Stimulated activated CD4-positive, alpha-beta T cell treated with anti-CD3 and anti-CD28 coated beads, Interleukin-1b, Interleukin-23, amount 100 ng/mL, for 1 hour (primary cell): ENCODE results near the gene JAKMIP1.
A peak's percentile ranks its signal among the peaks of the same experiment; 100 is the strongest.
"Not testable (repeated sequence)": the region's sequence is repeated elsewhere in the genome, so short reads cannot be mapped to it uniquely, and the experiment has no call there.

ENCODE experiments used
- DNase-seq, 2 donors: peaks; one replicate each; pipeline ENCODE4 v3.0.0-alpha.2; 2020; ENCODE audit warnings: low read depth in 2 of 2

JAKMIP1 gene

GRCh38 chr4:6143603-6144181 lies 56.7 kb downstream of the JAKMIP1 start:
- DNase-seq, result no peak

- no peak for DNase-seq
These were observed 57.3 kb downstream of the JAKMIP1 start for GRCh38 chr4:6142935-6143602.

- DNase-seq, result no peak
These were observed 57.8 kb downstream of the JAKMIP1 start for GRCh38 chr4:6142511-6142910.

- DNase-seq, result no peak
These were observed 58.8 kb downstream of the JAKMIP1 start for GRCh38 chr4:6141554-6141953.

GRCh38 chr4:6141021-6141420 lies 59.3 kb downstream of the JAKMIP1 start:
- DNase-seq, result not testable (repeated sequence)

- DNase-seq, result no peak
These were observed 62.6 kb downstream of the JAKMIP1 start for GRCh38 chr4:6137747-6138135.

- no peak for DNase-seq
These were observed 63.2 kb downstream of the JAKMIP1 start for GRCh38 chr4:6137027-6137746.

GRCh38 chr4:6134612-6135220 lies 65.6 kb downstream of the JAKMIP1 start:
- DNase-seq, result peak in 1 of 2 donors; percentile 8

GRCh38 chr4:6132716-6133115 lies 67.6 kb downstream of the JAKMIP1 start:
- no peak for DNase-seq

- DNase-seq, result no peak
These were observed 72.0 kb downstream of the JAKMIP1 start for GRCh38 chr4:6128221-6128850.

GRCh38 chr4:6126971-6127745 lies 73.2 kb downstream of the JAKMIP1 start:
- no peak for DNase-seq

- DNase-seq, result no peak
These were observed 75.2 kb downstream of the JAKMIP1 start for GRCh38 chr4:6125103-6125651.

GRCh38 chr4:6124386-6125102 lies 75.8 kb downstream of the JAKMIP1 start:
- no peak for DNase-seq

- no peak for DNase-seq
These were observed 76.4 kb downstream of the JAKMIP1 start for GRCh38 chr4:6123976-6124375.

GRCh38 chr4:6123541-6123940 lies 76.8 kb downstream of the JAKMIP1 start:
- DNase-seq, result no peak

GRCh38 chr4:6123116-6123515 lies 77.2 kb downstream of the JAKMIP1 start:
- no peak for DNase-seq

GRCh38 chr4:6122496-6122895 lies 77.9 kb downstream of the JAKMIP1 start:
- no peak for DNase-seq

- no peak for DNase-seq
These were observed 78.4 kb downstream of the JAKMIP1 start for GRCh38 chr4:6121941-6122340.

- no peak for DNase-seq
These were observed 79.0 kb downstream of the JAKMIP1 start for GRCh38 chr4:6121276-6121850.

- no peak for DNase-seq
These were observed 80.0 kb downstream of the JAKMIP1 start for GRCh38 chr4:6120361-6120760.
